Measurements from ENCODE around the gene SLIT3. TPM values are rescaled to one million over a fixed set of nuclear protein-coding genes. Genes with fewer than 3 reads are reported as not detected.

The SLIT3 gene
- total RNA-seq, 3 donors from 2014 or later = 30.7 to 103 (median 54.1) TPM

GRCh38 chr5:168921147-168921866, 379.6 kb downstream of the SLIT3 start:
- Histone ChIP-seq H3K9me3 (no peaks in the 10 kb centered on the region), H3K36me3 (no peaks in the 10 kb centered on the region), H3K4me1 (no peaks in the 10 kb centered on the region), H3K27ac (no peak overlapping the region), H3K4me3 (no peak overlapping the region), H3K27me3 (no peaks in the 10 kb centered on the region)
- intact Hi-C loops (cut with DNase I; ENCODE audit: low total_unique reads) = no loop called here
- TF ChIP-seq POLR2AphosphoS5 (IDR thresholded peaks at IDR 0.05) (no peak), CTCF (IDR thresholded peaks at IDR 0.05) (no peak), POLR2A (IDR thresholded peaks at IDR 0.05) (no peak)
- DNase-seq (ENCODE audit: low spot score in 2 of 2) = no peak

GRCh38 chr5:168920019-168920810, 380.7 kb downstream of the SLIT3 start:
- H3K4me3 ChIP-seq = no peak overlapping the region
- H3K4me1 ChIP-seq = no peaks in the 10 kb centered on the region
- TF ChIP-seq POLR2AphosphoS5 (IDR thresholded peaks at IDR 0.05) (no peak), POLR2A (IDR thresholded peaks at IDR 0.05) (no peak), CTCF (IDR thresholded peaks at IDR 0.05) (no peak)
- intact Hi-C loops (cut with DNase I; ENCODE audit: low total_unique reads) = no loop called here
- no peak for DNase-seq (ENCODE audit: low spot score in 2 of 2)
- no peaks in the 10 kb centered on the region for H3K9me3 ChIP-seq
- no peaks in the 10 kb centered on the region for H3K36me3 ChIP-seq
- no peak overlapping the region for H3K27ac ChIP-seq
- no peaks in the 10 kb centered on the region for H3K27me3 ChIP-seq

- H3K27me3 ChIP-seq = no peaks in the 10 kb centered on the region
- H3K9me3 ChIP-seq = no peaks in the 10 kb centered on the region
- no peak overlapping the region for H3K27ac ChIP-seq
- no peak for DNase-seq (ENCODE audit: low spot score in 2 of 2)
- H3K4me1 ChIP-seq = no peaks in the 10 kb centered on the region
- intact Hi-C loops (cut with DNase I; ENCODE audit: low total_unique reads) = no loop called here
- H3K4me3 ChIP-seq = no peak overlapping the region
- TF ChIP-seq CTCF (IDR thresholded peaks at IDR 0.05) = no peak
- H3K36me3 ChIP-seq = no peaks in the 10 kb centered on the region
These were observed 382.9 kb downstream of the SLIT3 start for GRCh38 chr5:168917947-168918600.

- Histone ChIP-seq H3K27ac (peak overlapping the region in 1 of 2 donors; percentile 43), H3K4me1 (no peaks in the 10 kb centered on the region), H3K4me3 (no peak overlapping the region), H3K9me3 (no peaks in the 10 kb centered on the region), H3K36me3 (no peaks in the 10 kb centered on the region), H3K27me3 (no peaks in the 10 kb centered on the region)
- DNase-seq (ENCODE audit: low spot score in 2 of 2) = no peak
- intact Hi-C loops (cut with DNase I; ENCODE audit: low total_unique reads) = no loop called here
- TF ChIP-seq CTCF (IDR thresholded peaks at IDR 0.05) = no peak
- TF ChIP-seq POLR2AphosphoS5 (IDR thresholded peaks at IDR 0.05) = no peak
- no peak for TF ChIP-seq POLR2A (IDR thresholded peaks at IDR 0.05)
These were observed 384.1 kb downstream of the SLIT3 start for GRCh38 chr5:168916852-168917251.

- DNase-seq (ENCODE audit: low spot score in 2 of 2) = no peak
- Histone ChIP-seq H3K27ac (no peak overlapping the region), H3K9me3 (no peaks in the 10 kb centered on the region), H3K4me1 (no peaks in the 10 kb centered on the region), H3K4me3 (no peak overlapping the region), H3K27me3 (no peaks in the 10 kb centered on the region), H3K36me3 (no peaks in the 10 kb centered on the region)
- intact Hi-C loops (cut with DNase I; ENCODE audit: low total_unique reads) = no loop called here
- TF ChIP-seq POLR2AphosphoS5 (IDR thresholded peaks at IDR 0.05) (peak in 1 of 3 donors; percentile 12), POLR2A (IDR thresholded peaks at IDR 0.05) (no peak)
These were observed 384.7 kb downstream of the SLIT3 start for GRCh38 chr5:168916266-168916665.

All from breast epithelium (tissue), 4 donors.